Common myeloid progenitor, CD34-positive (primary cell): ENCODE results near the gene DOK4.
A peak's percentile ranks its signal among the peaks of the same experiment; 100 is the strongest.
"Not testable (repeated sequence)": the region's sequence is repeated elsewhere in the genome, so short reads cannot be mapped to it uniquely, and the experiment has no call there.

ENCODE experiments used
- CTCF ChIA-PET: fragments of 350-600 bp; sonication (Branson Sonifier 250); formaldehyde crosslinking; loops from one replicate; lab custom pipeline; 2021; ENCODE audit warnings: antibody characterized with exemption; lab: Charles Lee
- POLR2A ChIA-PET: fragments of 350-600 bp; sonication (Branson Sonifier 250); formaldehyde crosslinking; loops from one replicate; lab custom pipeline; 2021; ENCODE audit warnings: antibody characterized with exemption; lab: Charles Lee
- DNase-seq, 3 donors: peaks; one replicate each; pipeline versions ENCODE4 v3.0.0 to v3.0.0-alpha.2; 2013
- H3K27ac ChIP-seq, 2 experiments: 1 replicate in 1 of 2; 2 replicates in 1 of 2; pipeline ENCODE4 v1.7.0; 2013; ENCODE audit warnings: inconsistent platforms in 2 of 2, low read length in 2 of 2, mild to moderate bottlenecking in 2 of 2, low read depth in 1 of 2, moderate library complexity in 1 of 2; ENCODE audit not compliant: severe bottlenecking in 2 of 2, insufficient read depth in 1 of 2, poor library complexity in 1 of 2
- H3K27me3 ChIP-seq, 5 experiments: replicated peaks in 2 of 5; 1 replicate in 3 of 5; 2 replicates in 2 of 5; pipeline versions ENCODE4 v1.6.1 to v1.7.0; 2013; ENCODE audit warnings: low read length in 4 of 5, mild to moderate bottlenecking in 2 of 5, moderate library complexity in 2 of 5, inconsistent platforms in 1 of 5; ENCODE audit not compliant: insufficient read depth in 5 of 5, control insufficient read depth in 4 of 5
- H3K36me3 ChIP-seq, 4 experiments: 1 replicate in 2 of 4; 2 replicates in 2 of 4; pipeline versions ENCODE4 v1.6.1 to v1.7.0; 2013; ENCODE audit warnings: low read length in 3 of 4, control low read depth in 1 of 4, mild to moderate bottlenecking in 1 of 4; ENCODE audit not compliant: control insufficient read depth in 4 of 4, insufficient read depth in 4 of 4
- H3K4me1 ChIP-seq, 4 experiments: 1 replicate in 3 of 4; 2 replicates in 1 of 4; pipeline versions ENCODE4 v1.6.1 to v1.7.1; 2013; ENCODE audit warnings: low read length in 3 of 4, mild to moderate bottlenecking in 3 of 4, control low read depth in 1 of 4, inconsistent platforms in 1 of 4, moderate library complexity in 1 of 4; ENCODE audit not compliant: control insufficient read depth in 4 of 4, insufficient read depth in 4 of 4; ENCODE audit errors: control extremely low read depth in 1 of 4
- H3K4me3 ChIP-seq, 7 experiments: 1 replicate in 4 of 7; 2 replicates in 3 of 7; pipeline versions ENCODE4 v1.5.1 to v1.7.0; 2013; ENCODE audit warnings: mild to moderate bottlenecking in 7 of 7, low read length in 6 of 7, moderate library complexity in 6 of 7, inconsistent platforms in 2 of 7, low read depth in 2 of 7, control low read depth in 1 of 7; ENCODE audit not compliant: insufficient read depth in 4 of 7, control insufficient read depth in 1 of 7; ENCODE audit errors: extremely low read depth in 1 of 7
- H3K9me3 ChIP-seq, 5 experiments: 1 replicate in 4 of 5; 2 replicates in 1 of 5; pipeline versions ENCODE4 v1.6.1 to v1.7.1; 2013; ENCODE audit warnings: low read length in 4 of 5, mild to moderate bottlenecking in 2 of 5, inconsistent platforms in 1 of 5, low read depth in 1 of 5, moderate library complexity in 1 of 5; ENCODE audit not compliant: control insufficient read depth in 4 of 5, insufficient read depth in 2 of 5; ENCODE audit errors: control extremely low read depth in 1 of 5
- WGBS: methylation state at CpG from one replicate; pipeline ENCODE4 v1.1.5; 2013; ENCODE audit not compliant: insufficient coverage; 5-methylcytosine and 5-hydroxymethylcytosine counted together

Gene DOK4

DNA sequence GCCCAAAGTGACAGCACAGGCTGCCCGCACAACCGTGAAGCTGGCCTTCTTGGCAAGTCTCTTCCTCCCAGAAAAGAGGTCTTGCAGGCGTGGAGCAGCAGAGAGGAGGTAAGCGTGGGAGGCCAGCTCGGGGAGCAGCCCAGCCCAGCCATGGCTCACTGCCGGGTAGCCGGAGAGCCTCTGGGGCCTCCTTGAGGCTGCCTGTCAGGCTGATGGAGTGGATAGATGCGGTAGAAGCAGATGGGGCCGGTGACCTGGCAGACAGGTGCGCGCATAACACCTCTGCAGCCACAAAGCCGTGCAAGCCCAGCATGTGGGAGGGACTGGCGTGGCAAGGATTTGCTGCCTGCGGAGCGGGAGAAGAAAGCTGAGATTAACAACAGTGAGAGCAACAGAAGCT lies 17.1 kb upstream of the DOK4 start:
- Histone ChIP-seq H3K4me1 (peaks cover 0 to 20% (median 7%) of the 10 kb centered on the region in 4 experiments), H3K36me3 (no peaks in the 10 kb centered on the region), H3K9me3 (no peaks in the 10 kb centered on the region), H3K27me3 (no peaks in the 10 kb centered on the region), H3K27ac (no peak overlapping the region), H3K4me3 (no peak overlapping the region)
- no peak for DNase-seq
- WGBS, result 95% methylated on average over 15 of the region's 15 CpGs
- POLR2A ChIA-PET, result no interaction called here
- CTCF ChIA-PET, result interaction anchor here (1.0 to 1.3 kb wide), 3 partner anchors 16 to 203 kb away, joined by 3 read pairs; no protein-coding TSS in a partner anchor

DNA sequence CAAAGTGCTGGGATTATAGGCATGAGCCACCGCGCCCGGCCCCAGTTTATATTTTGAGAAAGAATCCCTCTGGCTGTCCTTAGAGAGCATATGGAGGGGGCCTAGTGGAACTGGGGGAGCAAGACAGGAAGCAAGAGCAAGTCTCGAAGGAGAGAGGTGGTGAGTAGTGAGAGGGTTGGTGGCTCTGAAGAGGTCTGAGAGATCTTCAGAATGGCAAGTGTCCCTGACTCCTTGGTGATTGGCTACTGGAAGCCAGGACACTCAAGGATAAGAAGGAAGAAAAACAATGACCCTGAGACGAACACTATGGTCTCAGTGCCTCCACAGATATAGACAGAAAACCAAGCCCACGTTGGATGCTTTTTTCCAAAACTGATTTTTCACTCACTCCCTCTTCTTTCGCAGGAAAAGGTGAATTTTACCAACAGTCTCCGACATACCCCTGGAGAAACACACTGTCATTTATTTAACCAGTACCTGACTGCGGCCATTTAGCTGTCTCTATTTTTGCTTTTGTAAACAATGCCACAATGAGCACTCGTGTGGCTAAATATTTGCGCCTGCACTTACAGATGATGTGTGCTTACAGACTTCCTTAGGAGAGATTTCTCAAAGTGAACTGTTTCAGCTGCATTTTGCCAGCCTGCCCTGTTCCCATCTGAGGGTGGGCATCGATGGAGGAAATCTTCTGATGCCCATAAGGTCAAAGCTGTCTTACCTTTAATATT lies 15.9 kb upstream of the DOK4 start:
- DNase-seq, result no peak
- H3K4me1 ChIP-seq, result peaks cover 0 to 20% (median 7%) of the 10 kb centered on the region in 4 experiments
- no peak overlapping the region for H3K27ac ChIP-seq
- ChIA-PET POLR2A (no interaction called here), CTCF (interaction anchor here (1.9 kb wide), 1 partner anchor 12 kb away, joined by 5 read pairs; no protein-coding TSS in a partner anchor)
- WGBS, result 93% methylated on average over 11 of the region's 12 CpGs
- H3K9me3 ChIP-seq, result no peaks in the 10 kb centered on the region
- no peaks in the 10 kb centered on the region for H3K36me3 ChIP-seq
- no peaks in the 10 kb centered on the region for H3K27me3 ChIP-seq
- no peak overlapping the region for H3K4me3 ChIP-seq

DNA sequence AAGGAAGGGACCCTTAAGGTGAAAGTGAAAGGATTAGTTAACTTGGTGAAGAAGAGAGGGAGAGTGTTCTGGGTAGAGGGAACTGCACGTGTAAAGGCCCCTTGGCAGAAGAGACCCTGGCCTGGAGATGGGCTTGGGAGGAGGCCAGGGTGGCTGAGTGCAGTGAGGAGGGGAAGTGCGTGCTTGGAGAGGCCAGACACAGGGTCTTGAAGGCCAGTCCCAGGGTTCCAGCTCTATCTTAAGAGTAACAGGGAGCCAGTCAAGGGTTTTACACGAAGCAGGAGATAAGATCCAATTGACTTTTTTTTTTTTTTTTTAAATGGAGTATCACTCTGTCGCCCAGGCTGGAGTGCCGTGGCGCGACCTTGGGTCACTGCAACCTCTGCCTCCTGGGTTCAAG lies 15.2 kb upstream of the DOK4 start:
- H3K9me3 ChIP-seq, result no peaks in the 10 kb centered on the region
- peaks cover 0 to 20% (median 7%) of the 10 kb centered on the region in 4 experiments for H3K4me1 ChIP-seq
- no peak for DNase-seq
- H3K27me3 ChIP-seq, result no peaks in the 10 kb centered on the region
- no peak overlapping the region for H3K4me3 ChIP-seq
- ChIA-PET CTCF (interaction anchor here (0.6 to 1.9 kb wide), 3 partner anchors 12 to 149 kb away, joined by 3 to 5 read pairs (median 5); no protein-coding TSS in a partner anchor), POLR2A (no interaction called here)
- 83% methylated on average over 5 of the region's 7 CpGs for WGBS
- H3K36me3 ChIP-seq, result no peaks in the 10 kb centered on the region
- H3K27ac ChIP-seq, result no peak overlapping the region

DNA sequence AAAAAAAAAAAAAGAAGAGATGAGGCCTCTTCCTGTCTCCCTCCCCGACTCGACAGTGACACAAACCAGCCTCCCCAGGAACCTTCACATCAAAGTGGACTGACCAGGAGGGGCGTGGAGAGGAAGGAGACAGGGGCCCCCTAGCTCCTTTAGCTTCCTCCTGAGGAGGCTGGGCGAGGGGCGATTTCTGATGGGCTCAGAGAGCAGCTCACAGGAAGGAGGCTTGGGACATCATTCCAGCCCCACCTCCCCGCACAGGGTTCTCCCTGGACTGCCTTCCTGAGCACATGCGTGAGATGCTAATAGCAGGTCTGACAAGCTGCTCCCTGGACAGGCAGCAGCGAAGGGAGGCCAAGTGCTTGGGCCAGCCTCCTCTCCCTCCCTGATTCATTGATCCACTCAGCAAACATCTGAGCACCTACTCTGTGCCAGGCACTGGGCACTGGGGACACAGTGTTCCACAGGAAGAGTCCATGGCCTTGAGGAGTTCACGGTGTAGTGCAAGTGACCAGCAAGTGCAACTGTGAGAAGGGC lies 14.4 kb upstream of the DOK4 start:
- H3K4me1 ChIP-seq, result peaks cover 0 to 20% (median 7%) of the 10 kb centered on the region in 4 experiments
- ChIA-PET CTCF (interaction anchor here (1.6 to 1.9 kb wide), 3 partner anchors 11 to 19 kb away, joined by 5 to 7 read pairs (median 5); no protein-coding TSS in a partner anchor), POLR2A (interaction anchor here (0.6 kb wide), 1 partner anchor 270 kb away, joined by 4 read pairs; no protein-coding TSS in a partner anchor)
- 62% methylated on average over 4 of the region's 9 CpGs for WGBS
- no peaks in the 10 kb centered on the region for H3K9me3 ChIP-seq
- no peak overlapping the region for H3K27ac ChIP-seq
- H3K4me3 ChIP-seq, result no peak overlapping the region
- H3K36me3 ChIP-seq, result no peaks in the 10 kb centered on the region
- peak in 1 of 3 donors; percentile 38 for DNase-seq
- no peaks in the 10 kb centered on the region for H3K27me3 ChIP-seq

DNA sequence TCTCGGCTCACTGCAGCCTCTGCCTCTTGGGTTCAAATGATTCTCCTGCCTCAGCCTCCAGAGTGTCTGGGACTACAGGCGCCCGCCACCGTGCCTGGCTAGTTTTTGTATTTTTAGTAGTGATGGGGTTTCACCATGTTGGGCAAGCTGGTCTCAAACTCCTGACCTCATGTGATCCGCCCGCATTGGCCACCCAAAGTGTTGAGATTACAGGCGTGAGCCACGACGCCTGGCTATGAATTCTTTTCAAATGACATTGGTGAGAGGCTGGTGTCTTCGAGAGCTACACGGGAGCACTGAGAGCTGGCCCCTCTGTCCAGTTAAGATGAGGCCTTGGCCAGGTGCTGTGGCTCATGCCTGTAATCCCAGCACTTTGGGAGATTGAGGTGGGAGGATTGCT lies 13.6 kb upstream of the DOK4 start:
- CTCF ChIA-PET, result interaction anchor here (1.9 kb wide), 2 partner anchors 10 to 17 kb away, joined by 5 to 7 read pairs; no protein-coding TSS in a partner anchor
- WGBS, result 100% methylated on average over 7 of the region's 11 CpGs
- H3K9me3 ChIP-seq, H3K27me3 ChIP-seq, DNase-seq, H3K4me3 ChIP-seq, H3K36me3 ChIP-seq, POLR2A ChIA-PET, H3K27ac ChIP-seq: not testable (repeated sequence)
- peaks cover 0 to 20% (median 7%) of the 10 kb centered on the region in 4 experiments for H3K4me1 ChIP-seq

DNA sequence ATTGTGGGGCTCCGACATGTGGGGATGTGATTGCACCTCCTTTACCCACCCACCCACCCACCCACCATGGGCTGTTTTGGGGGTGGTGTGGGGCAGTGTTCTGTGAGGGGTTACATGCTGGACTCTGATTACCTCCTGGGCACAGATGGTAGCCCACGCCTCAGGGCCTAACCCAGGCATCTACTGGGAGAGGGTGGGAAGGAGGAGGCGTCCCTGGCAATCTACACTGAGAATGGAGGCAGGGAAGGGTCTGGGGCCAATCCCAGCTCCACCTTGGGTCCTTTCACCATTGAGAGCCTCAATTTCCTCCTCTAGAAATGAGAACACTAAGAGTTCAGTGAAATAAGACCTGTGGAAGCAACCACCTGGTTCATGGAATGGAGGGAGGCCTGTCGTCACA lies 11.7 kb upstream of the DOK4 start:
- WGBS, result 90% methylated on average over 3 of the region's 4 CpGs
- ChIA-PET CTCF (no interaction called here), POLR2A (no interaction called here)
- DNase-seq, result no peak
- no peaks in the 10 kb centered on the region for H3K9me3 ChIP-seq
- no peaks in the 10 kb centered on the region for H3K36me3 ChIP-seq
- H3K27ac ChIP-seq, result no peak overlapping the region
- H3K27me3 ChIP-seq, result no peaks in the 10 kb centered on the region
- H3K4me1 ChIP-seq, result peaks cover 0 to 20% (median 7%) of the 10 kb centered on the region in 4 experiments
- no peak overlapping the region for H3K4me3 ChIP-seq

DNA sequence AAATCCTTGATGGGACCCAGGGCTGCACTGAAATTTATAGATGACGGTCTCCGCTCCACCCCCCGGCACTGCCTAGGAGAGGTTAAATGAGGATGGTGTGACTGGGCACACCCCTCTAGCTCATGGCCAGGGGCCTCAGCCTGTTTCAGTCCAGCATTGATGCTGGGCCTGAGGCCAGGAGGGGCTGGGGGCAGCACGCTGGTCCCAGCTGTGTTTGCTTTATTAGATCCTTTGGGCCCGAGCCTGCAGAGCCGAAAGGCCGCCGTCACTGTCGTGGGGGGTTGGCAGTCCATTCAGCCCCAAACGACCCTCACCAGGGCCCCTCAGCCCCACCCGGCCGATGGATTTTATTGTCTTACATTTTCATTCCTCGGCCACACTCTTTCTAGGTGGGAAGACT lies 10.8 kb upstream of the DOK4 start:
- Histone ChIP-seq H3K9me3 (no peaks in the 10 kb centered on the region), H3K27me3 (no peaks in the 10 kb centered on the region), H3K27ac (no peak overlapping the region), H3K36me3 (no peaks in the 10 kb centered on the region), H3K4me3 (no peak overlapping the region), H3K4me1 (peaks cover 0 to 23% (median 7%) of the 10 kb centered on the region in 4 experiments)
- POLR2A ChIA-PET, result no interaction called here
- 98% methylated on average over 12 of the region's 13 CpGs for WGBS
- DNase-seq, result no peak
- CTCF ChIA-PET, result no interaction called here
